Thoracic aorta (tissue), 2 donors: ENCODE measurements around the gene DNM3. TPM values are rescaled to one million over a fixed set of nuclear protein-coding genes. Genes with fewer than 3 reads are reported as not detected.

Experiments used
- ATAC-seq: fragments of 150-250 bp; one replicate; pipeline ENCODE4 v1.8.0; 2017; ENCODE audit warnings: low read depth; ENCODE audit not compliant: insufficient number of reproducible peaks, low FRiP score
- DNase-seq: peaks from one replicate; pipeline ENCODE4 v3.0.0-alpha.2; 2020; ENCODE audit warnings: low spot score
- H3K27ac ChIP-seq, 2 donors: fragments of 200-600 bp; sonication (generic); 1 replicate in 1 of 2; 2 replicates in 1 of 2; pipeline ENCODE4 v1.5.1; 2016; ENCODE audit warnings: mild to moderate bottlenecking in 2 of 2, moderate library complexity in 2 of 2
- H3K27me3 ChIP-seq: fragments of 200-600 bp; sonication (generic); replicated peaks from 2 replicates; pipeline ENCODE4 v1.6.0; 2016; ENCODE audit warnings: mild to moderate bottlenecking; ENCODE audit not compliant: insufficient read depth
- H3K36me3 ChIP-seq: fragments of 200-600 bp; sonication (generic); one replicate; pipeline ENCODE4 v1.5.1; 2016
- H3K4me1 ChIP-seq, 2 donors: fragments of 200-600 bp; sonication (generic); 1 replicate in 1 of 2; 2 replicates in 1 of 2; pipeline versions ENCODE4 v1.5.1 to v1.6.0; 2016; ENCODE audit warnings: low read depth in 2 of 2, mild to moderate bottlenecking in 1 of 2; ENCODE audit not compliant: control insufficient read depth in 1 of 2
- H3K4me3 ChIP-seq: fragments of 200-600 bp; sonication (generic); 2 replicates; pipeline ENCODE4 v1.5.1; 2016; ENCODE audit warnings: mild to moderate bottlenecking
- H3K9me3 ChIP-seq: fragments of 200-600 bp; sonication (generic); 2 replicates; pipeline ENCODE4 v1.5.1; 2016
- total RNA-seq, 2 donors: library from RNA; depleted of rRNA; stranded (reverse); fragments of >200 nt; gene quantifications; one replicate each; pipeline versions ENCODE4 v1.1.0 to v1.2.3, GENCODE V29; 2016
- TF ChIP-seq, protein P1 (sequence below): fragments of 200-600 bp; sonication (generic); IDR thresholded peaks from one replicate; pipeline ENCODE4 v1.5.1; 2019; ENCODE audit warnings: antibody characterized with exemption

Gene DNM3
- total RNA-seq, 2 donors from 2014 or later, result 5.8 to 7.5 TPM

DNA sequence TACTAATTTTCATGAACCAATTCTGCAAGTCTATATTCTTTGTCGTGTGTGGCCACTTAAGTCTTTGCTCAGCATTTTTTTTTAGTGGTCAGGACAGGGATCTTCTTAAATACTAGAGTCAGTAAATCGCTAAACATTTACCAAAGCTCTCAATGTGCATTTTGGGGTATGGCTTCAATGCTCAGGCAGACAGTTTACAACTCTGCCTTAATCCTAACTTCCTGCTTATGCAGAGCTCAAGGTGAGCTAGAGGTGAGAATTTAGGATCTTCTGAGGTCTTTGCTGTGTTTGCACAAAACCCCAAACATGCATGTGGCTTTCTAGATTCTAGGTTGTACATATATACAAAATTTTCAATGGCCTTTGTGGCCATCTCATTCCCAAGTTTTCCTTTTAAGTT is 153.0 kb downstream of the DNM3 start:
- Histone ChIP-seq H3K4me3 (no peak overlapping the region), H3K4me1 (no peaks in the 10 kb centered on the region), H3K27ac (no peak overlapping the region), H3K9me3 (no peaks in the 10 kb centered on the region), H3K36me3 (no peaks in the 10 kb centered on the region), H3K27me3 (no peaks in the 10 kb centered on the region)
- TF ChIP-seq, protein P1, sequence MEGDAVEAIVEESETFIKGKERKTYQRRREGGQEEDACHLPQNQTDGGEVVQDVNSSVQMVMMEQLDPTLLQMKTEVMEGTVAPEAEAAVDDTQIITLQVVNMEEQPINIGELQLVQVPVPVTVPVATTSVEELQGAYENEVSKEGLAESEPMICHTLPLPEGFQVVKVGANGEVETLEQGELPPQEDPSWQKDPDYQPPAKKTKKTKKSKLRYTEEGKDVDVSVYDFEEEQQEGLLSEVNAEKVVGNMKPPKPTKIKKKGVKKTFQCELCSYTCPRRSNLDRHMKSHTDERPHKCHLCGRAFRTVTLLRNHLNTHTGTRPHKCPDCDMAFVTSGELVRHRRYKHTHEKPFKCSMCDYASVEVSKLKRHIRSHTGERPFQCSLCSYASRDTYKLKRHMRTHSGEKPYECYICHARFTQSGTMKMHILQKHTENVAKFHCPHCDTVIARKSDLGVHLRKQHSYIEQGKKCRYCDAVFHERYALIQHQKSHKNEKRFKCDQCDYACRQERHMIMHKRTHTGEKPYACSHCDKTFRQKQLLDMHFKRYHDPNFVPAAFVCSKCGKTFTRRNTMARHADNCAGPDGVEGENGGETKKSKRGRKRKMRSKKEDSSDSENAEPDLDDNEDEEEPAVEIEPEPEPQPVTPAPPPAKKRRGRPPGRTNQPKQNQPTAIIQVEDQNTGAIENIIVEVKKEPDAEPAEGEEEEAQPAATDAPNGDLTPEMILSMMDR, result no peak
- DNase-seq, result no peak
- no peak for ATAC-seq

DNA sequence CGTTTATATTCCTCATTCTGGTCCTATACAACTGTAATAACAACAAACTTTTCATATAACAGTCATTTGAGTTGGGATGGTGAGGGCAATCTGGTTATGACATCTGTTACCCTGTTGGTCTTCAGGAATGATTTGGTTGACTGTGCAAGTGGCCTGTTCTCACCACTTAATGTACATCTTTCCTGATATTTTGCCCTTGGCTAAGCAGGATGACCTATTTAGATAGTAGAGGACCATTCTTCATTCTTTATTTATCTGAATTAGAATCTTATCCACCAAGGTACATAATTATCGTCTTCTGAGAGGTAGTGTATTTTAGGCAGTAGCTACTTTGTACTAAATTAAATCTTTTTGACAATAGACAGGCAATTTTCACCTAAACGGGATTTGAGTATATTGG is 154.3 kb downstream of the DNM3 start:
- no peak for ATAC-seq
- no peak for DNase-seq

DNA sequence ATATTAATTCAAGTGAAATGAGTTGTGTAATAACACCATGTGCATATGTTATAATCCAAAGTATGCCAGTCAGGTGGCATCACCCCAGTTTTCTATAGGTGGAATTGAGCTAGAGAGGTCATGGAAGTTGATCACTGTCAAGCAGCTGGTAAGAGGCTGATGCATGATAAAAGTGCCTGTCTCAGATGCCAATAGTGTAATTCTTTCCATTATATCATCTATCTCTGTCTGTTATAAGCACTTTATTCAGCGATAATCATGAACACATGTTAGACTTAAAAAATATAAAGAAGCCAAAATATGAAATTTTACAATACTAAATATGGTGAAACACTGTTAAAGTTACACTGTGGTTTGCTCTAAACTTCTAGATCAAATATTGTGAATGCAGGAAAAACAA is 156.6 kb downstream of the DNM3 start:
- DNase-seq, result no peak
- no peaks in the 10 kb centered on the region for H3K27me3 ChIP-seq
- H3K36me3 ChIP-seq, result no peaks in the 10 kb centered on the region
- no peak overlapping the region for H3K27ac ChIP-seq
- H3K4me3 ChIP-seq, result no peak overlapping the region
- H3K4me1 ChIP-seq, result no peaks in the 10 kb centered on the region
- TF ChIP-seq, protein P1, result no peak
- H3K9me3 ChIP-seq, result no peaks in the 10 kb centered on the region
- no peak for ATAC-seq

More for the DNA sequence above, 154.3 kb downstream of the DNM3 start:
- Histone ChIP-seq H3K4me1 (no peaks in the 10 kb centered on the region), H3K36me3 (no peaks in the 10 kb centered on the region), H3K27ac (no peak overlapping the region), H3K4me3 (no peak overlapping the region), H3K9me3 (no peaks in the 10 kb centered on the region), H3K27me3 (no peaks in the 10 kb centered on the region)
- TF ChIP-seq, protein P1, result no peak

DNA sequence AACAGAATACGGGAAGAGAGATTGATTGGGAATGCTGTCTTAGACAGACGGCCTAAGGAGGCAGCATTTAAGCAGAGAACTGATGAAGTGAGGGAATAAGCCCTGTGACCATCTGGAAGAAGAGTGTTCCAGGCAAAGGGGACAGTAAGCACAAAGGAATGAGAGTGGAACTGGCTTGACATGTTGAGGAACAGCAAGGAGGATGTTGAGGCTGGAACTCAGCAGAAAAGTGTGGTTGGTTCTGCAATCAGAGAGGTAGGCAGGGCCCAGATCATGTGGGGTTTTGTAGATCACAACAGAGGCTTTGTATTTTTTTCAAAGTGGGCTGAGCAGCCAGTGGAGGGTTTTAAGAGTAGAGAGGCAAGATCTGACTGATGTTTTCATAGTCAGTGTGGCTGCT is 157.4 kb downstream of the DNM3 start:
- ATAC-seq, result no peak
- Histone ChIP-seq H3K36me3 (no peaks in the 10 kb centered on the region), H3K4me1 (no peaks in the 10 kb centered on the region), H3K9me3 (no peaks in the 10 kb centered on the region), H3K27me3 (no peaks in the 10 kb centered on the region), H3K4me3 (no peak overlapping the region), H3K27ac (no peak overlapping the region)
- DNase-seq, result no peak
- TF ChIP-seq, protein P1, result no peak

DNA sequence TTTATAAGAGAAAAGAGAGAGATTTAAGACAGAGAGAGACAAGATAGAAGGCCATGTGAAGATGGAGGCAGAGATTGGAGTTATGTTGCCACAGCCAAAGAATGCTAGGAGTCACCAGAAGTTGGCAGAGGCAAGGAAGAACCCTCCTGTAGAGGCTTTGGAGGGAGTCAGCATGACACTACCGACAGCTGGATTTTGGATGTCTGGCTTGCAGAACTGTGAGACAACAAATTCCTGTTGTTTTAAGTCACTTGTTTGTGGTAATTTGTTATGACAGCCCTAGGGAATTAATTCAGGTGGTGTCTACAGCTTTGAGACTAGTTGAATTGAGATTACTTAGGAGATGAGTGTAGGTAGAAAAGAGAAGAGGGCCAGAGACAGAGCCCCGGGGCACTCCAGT is 158.5 kb downstream of the DNM3 start:
- Histone ChIP-seq H3K4me1 (no peaks in the 10 kb centered on the region), H3K9me3 (no peaks in the 10 kb centered on the region), H3K36me3 (no peaks in the 10 kb centered on the region), H3K4me3 (no peak overlapping the region), H3K27me3 (no peaks in the 10 kb centered on the region), H3K27ac (no peak overlapping the region)
- ATAC-seq, result no peak
- no peak for DNase-seq
- TF ChIP-seq, protein P1, result no peak
